Measurements from ENCODE around the gene TRAIP.

DNA sequence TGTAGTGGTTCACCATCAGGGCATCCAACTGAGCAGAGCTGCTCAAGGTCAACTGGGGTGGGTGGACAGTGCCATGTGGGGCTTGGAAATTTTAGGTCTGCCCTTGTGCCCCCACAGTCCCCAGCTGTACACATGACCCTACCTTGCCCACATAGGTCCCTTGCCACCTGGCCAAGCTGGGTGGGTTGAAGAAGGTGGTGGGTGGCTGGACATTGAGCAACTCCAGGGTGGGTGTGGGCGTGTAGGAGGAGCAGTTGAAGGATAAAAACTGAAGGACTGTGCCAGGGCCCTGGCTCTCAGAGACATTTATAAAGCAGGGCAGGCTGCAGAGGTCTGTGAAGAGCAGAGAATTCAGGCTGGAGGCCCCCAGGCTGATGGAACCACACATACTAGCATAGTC, 57.3 kb downstream of the TRAIP start:
- TF ChIP-seq, protein P1, sequence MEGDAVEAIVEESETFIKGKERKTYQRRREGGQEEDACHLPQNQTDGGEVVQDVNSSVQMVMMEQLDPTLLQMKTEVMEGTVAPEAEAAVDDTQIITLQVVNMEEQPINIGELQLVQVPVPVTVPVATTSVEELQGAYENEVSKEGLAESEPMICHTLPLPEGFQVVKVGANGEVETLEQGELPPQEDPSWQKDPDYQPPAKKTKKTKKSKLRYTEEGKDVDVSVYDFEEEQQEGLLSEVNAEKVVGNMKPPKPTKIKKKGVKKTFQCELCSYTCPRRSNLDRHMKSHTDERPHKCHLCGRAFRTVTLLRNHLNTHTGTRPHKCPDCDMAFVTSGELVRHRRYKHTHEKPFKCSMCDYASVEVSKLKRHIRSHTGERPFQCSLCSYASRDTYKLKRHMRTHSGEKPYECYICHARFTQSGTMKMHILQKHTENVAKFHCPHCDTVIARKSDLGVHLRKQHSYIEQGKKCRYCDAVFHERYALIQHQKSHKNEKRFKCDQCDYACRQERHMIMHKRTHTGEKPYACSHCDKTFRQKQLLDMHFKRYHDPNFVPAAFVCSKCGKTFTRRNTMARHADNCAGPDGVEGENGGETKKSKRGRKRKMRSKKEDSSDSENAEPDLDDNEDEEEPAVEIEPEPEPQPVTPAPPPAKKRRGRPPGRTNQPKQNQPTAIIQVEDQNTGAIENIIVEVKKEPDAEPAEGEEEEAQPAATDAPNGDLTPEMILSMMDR (IDR thresholded peaks at IDR 0.05) = no peak
- no peak for TF ChIP-seq POLR2A (IDR thresholded peaks at IDR 0.05)

Data from Peyer's patch (tissue), 4 donors.